ENCODE measurements around the gene DBN1. TPM values are rescaled to one million over a fixed set of nuclear protein-coding genes. Genes with fewer than 3 reads are reported as not detected.

DBN1 gene
- total and polyA plus RNA-seq, 9 of the 15 experiments (the other 6 are each of a cell fraction or from before 2014, with no cell fraction given): 0.25 to 87.2 (median 27.9) TPM

GRCh38 chr5:177483994-177484901 is 10.8 kb upstream of the DBN1 start (continued):
- TF ChIP-seq ZNF584 (CRISPR knock-in tag; IDR thresholded peaks at IDR 0.05; ENCODE audit: low read depth) (no peak), SMAD4 (CRISPR knock-in tag; conservative IDR thresholded peaks at IDR 0.05) (no peak), PCBP1 (IDR thresholded peaks at IDR 0.05; ENCODE audit: low read depth, low read length, poor library complexity, severe bottlenecking) (no peak), MEF2A (IDR thresholded peaks at IDR 0.05; ENCODE audit: control insufficient read depth, low read depth, low read length) (no peak), MAFG (tag; conservative IDR thresholded peaks at IDR 0.05) (no peak), ZNF175 (CRISPR knock-in tag; IDR thresholded peaks at IDR 0.05; ENCODE audit: low read depth) (no peak), PTRF (tag; IDR thresholded peaks at IDR 0.05) (no peak), SNIP1 (IDR thresholded peaks at IDR 0.05; ENCODE audit: low read depth) (no peak), HMG20A (CRISPR knock-in tag; conservative IDR thresholded peaks at IDR 0.05) (no peak), ZBTB9 (CRISPR knock-in tag; IDR thresholded peaks at IDR 0.05) (no peak), TCF7 (IDR thresholded peaks at IDR 0.05; ENCODE audit: borderline replicate concordance) (no peak), TCFL5 (CRISPR knock-in tag; conservative IDR thresholded peaks at IDR 0.05) (no peak), RFX5 (IDR thresholded peaks at IDR 0.05; ENCODE audit: low read depth, low read length) (no peak), SUPT5H (IDR thresholded peaks at IDR 0.05) (peak; percentile 75), ZNF165 (CRISPR knock-in tag; IDR thresholded peaks at IDR 0.05; ENCODE audit: borderline replicate concordance) (no peak), ZEB2 (IDR thresholded peaks at IDR 0.05) (no peak), POLR2B (IDR thresholded peaks at IDR 0.05; ENCODE audit: low read depth, partially characterized antibody) (peak; percentile 53), RBM14 (IDR thresholded peaks at IDR 0.05; ENCODE audit: borderline replicate concordance, insufficient read depth, low read depth, low read length) (no peak), E2F1 (CRISPR knock-in tag; IDR thresholded peaks at IDR 0.05) (no peak), ZNF253 (CRISPR knock-in tag; conservative IDR thresholded peaks at IDR 0.05) (no peak), LCOR (CRISPR knock-in tag; IDR thresholded peaks at IDR 0.05) (0 out of 2 replicates have a peak, but pooled peaks have one; percentile 21), PCBP2 (IDR thresholded peaks at IDR 0.05; ENCODE audit: low read depth, low read length, poor library complexity, severe bottlenecking) (no peak), ZNF644 (tag; IDR thresholded peaks at IDR 0.05; ENCODE audit: low read depth) (no peak), BDP1 (IDR thresholded peaks at IDR 0.05; ENCODE audit: insufficient read depth, insufficient read length) (no peak), HOMEZ (CRISPR knock-in tag; IDR thresholded peaks at IDR 0.05) (no peak)

All from K562 (cell line).